ENCODE measurements around the gene SLC25A15. TPM values are rescaled to one million over a fixed set of nuclear protein-coding genes. Genes with fewer than 3 reads are reported as not detected.

The SLC25A15 gene
- total RNA-seq, 1 donor from 2014 or later: 22.1 TPM

DNA sequence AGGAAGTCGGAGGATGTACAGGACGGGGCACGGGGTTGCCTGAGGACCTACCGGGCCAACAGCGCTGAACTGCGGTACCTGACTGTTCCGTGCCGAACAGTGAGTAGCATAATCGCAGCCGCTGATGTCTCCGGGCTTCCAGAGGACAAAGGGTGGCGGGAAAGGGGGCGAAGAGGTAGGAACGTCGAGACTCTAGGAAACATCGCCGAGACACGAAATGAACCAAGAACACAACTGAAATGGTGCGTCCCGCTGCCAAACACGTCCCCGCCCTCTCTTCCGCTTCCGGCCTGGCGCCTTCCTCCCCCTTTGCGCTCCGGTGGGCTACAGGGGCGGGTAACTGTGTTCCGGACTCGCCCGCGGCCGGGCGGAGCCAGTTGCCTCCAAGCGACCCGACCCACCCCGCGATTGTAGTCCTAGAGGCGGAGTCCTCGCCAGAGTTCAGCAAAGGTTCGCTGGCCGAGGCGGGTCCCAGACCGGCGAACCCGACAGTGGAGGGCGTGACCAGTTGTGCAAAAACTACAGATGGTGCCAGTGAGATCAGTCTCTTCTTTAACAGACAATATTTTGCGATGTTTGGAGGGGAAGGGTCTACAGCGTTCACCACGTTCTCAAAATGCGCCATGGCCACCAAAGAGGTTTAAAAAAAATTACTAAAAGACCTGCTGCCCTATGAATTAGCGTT is 18.3 kb upstream of the SLC25A15 start, which contains the start of gene MRPS31:
Gene MRPS31, minus strand, starts transcription at position 257 of the 685 bp plus-strand sequence. Its CDS starts 54 bp downstream, at position 203.
- no peak for FAIRE-seq
- Histone ChIP-seq H3K27me3 (ENCODE audit: control insufficient read depth, insufficient read depth, low read length) (no peaks in the 10 kb centered on the region), H3K36me3 (ENCODE audit: control insufficient read depth, insufficient read depth, low read length) (peaks cover 2% of the 10 kb centered on the region), H3K4me3 (ENCODE audit: low read depth, low read length) (peak within 1 kb of the TSS; percentile 62)
- peak; percentile 75 for DNase-seq (ENCODE audit: low read depth)
- TF ChIP-seq CTCF (IDR thresholded peaks at IDR 0.05; ENCODE audit: insufficient read depth, low read length, severe bottlenecking): peak; percentile 5

DNA sequence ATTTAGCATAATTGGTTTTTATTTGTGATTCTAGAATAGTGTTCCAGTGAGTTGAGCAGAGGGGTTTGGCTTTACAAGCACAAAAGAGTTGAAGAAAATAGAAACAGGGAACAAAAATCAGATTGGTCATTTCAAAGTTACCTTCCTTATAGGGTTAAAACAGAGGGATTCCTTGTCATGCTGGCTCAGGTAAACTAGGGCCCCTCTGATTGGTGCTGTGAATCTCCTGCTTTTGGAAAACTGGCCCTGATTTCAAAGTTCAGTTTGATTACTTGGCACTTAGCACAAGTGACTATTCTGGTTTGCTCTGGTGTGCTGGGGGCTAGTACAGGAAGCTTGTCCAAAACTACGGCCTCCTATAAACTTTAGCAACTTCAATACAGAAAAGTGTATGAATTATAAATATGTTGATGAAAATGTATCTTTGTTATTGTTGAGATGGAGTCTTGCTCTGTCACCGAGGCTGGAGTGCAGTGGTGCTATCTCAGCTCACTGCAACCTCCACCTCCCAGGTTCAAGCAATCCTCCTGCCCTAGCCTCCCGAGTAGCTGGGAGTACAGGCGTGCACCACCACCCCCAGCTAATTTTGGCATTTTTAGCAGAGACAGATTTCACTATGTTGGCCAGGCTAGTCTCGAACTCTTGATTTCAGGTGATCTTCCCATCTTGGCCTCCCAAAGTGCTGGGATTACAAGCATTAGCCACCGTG is 16.5 kb upstream of the SLC25A15 start:
- Histone ChIP-seq H3K4me3 (ENCODE audit: low read depth, low read length) (no peak overlapping the region), H3K36me3 (ENCODE audit: control insufficient read depth, insufficient read depth, low read length) (no peaks in the 10 kb centered on the region), H3K27me3 (ENCODE audit: control insufficient read depth, insufficient read depth, low read length) (no peaks in the 10 kb centered on the region)
- DNase-seq (ENCODE audit: low read depth) (no peak), FAIRE-seq (no peak)
- no peak for TF ChIP-seq CTCF (IDR thresholded peaks at IDR 0.05; ENCODE audit: insufficient read depth, low read length, severe bottlenecking)

GRCh38 chr13:40774672-40775071 is 14.7 kb upstream of the SLC25A15 start:
- FAIRE-seq (no peak), DNase-seq (ENCODE audit: low read depth) (no peak)
- no peaks in the 10 kb centered on the region for H3K36me3 ChIP-seq (ENCODE audit: control insufficient read depth, insufficient read depth, low read length)
- H3K4me3 ChIP-seq (ENCODE audit: low read depth, low read length): no peak overlapping the region
- H3K27me3 ChIP-seq (ENCODE audit: control insufficient read depth, insufficient read depth, low read length): no peaks in the 10 kb centered on the region
- no peak for TF ChIP-seq CTCF (IDR thresholded peaks at IDR 0.05; ENCODE audit: insufficient read depth, low read length, severe bottlenecking)

DNA sequence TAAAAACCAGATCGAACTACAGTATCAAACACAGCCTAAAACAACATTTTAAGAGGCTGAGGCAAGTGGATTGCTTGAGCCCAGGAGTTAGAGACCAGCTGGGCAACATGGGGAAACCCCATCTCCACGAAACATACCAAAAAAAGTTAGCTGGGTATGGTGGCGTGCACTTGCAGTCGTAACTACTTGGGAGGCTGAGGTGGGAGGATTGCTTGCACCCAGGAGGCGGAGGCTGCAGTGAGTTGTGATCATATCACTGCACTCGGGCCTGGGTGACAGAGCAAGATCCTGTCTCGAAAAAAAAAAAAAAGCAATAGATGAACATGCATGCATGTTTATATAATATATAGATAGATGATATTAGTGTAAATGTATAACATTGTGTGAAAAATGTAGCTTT is 13.2 kb upstream of the SLC25A15 start:
- no peak overlapping the region for H3K4me3 ChIP-seq (ENCODE audit: low read depth, low read length)
- FAIRE-seq: no peak
- TF ChIP-seq CTCF (IDR thresholded peaks at IDR 0.05; ENCODE audit: insufficient read depth, low read length, severe bottlenecking): no peak
- no peaks in the 10 kb centered on the region for H3K36me3 ChIP-seq (ENCODE audit: control insufficient read depth, insufficient read depth, low read length)
- no peaks in the 10 kb centered on the region for H3K27me3 ChIP-seq (ENCODE audit: control insufficient read depth, insufficient read depth, low read length)
- no peak for DNase-seq (ENCODE audit: low read depth)

DNA sequence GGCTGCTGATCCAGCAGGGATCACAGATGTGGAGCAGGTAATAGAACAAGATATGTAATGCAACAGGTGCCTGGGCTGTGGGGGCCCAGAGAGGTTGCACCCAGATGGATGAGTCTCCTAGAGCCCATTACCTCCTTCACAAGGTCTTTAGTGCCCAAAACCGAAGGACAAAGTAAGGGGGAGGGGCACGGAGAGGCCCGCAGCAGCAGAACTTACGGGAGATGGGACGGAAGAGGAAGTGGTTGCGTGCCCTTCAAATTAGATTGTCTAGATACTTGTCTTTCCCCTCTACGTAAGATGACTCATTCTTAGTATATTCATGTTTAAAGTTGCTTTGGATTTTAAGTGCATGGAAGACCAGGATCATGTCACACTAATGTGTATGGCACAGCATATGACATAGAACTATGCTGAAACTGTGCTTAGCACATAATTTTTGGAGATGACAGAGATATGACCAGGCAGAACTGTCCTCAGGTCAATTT is 12.7 kb upstream of the SLC25A15 start:
- H3K4me3 ChIP-seq (ENCODE audit: low read depth, low read length): no peak overlapping the region
- no peak for TF ChIP-seq CTCF (IDR thresholded peaks at IDR 0.05; ENCODE audit: insufficient read depth, low read length, severe bottlenecking)
- H3K27me3 ChIP-seq (ENCODE audit: control insufficient read depth, insufficient read depth, low read length): no peaks in the 10 kb centered on the region
- peak; percentile 58 for DNase-seq (ENCODE audit: low read depth)
- FAIRE-seq: no peak
- no peaks in the 10 kb centered on the region for H3K36me3 ChIP-seq (ENCODE audit: control insufficient read depth, insufficient read depth, low read length)
